GM19463 (cell line): ENCODE results near the gene CYP2W1.
A peak's percentile ranks its signal among the peaks of the same experiment; 100 is the strongest.

Source experiments
- ATAC-seq: cut with Tn5 transposase; IDR thresholded peaks from one replicate; pipeline ENCODE4 v1.9.1; 2021; ENCODE audit warnings: mild to moderate bottlenecking, moderate library complexity; ENCODE audit not compliant: unreplicated experiment

The CYP2W1 gene

GRCh38 chr7:981793-982510 is 1.0 kb upstream of the CYP2W1 start:
- ATAC-seq: no peak

GRCh38 chr7:982511-983003 is 424 bp upstream of the CYP2W1 start:
- ATAC-seq: no peak

GRCh38 chr7:983616-984071 is 663 bp downstream of the CYP2W1 start:
- no peak for ATAC-seq

DNA sequence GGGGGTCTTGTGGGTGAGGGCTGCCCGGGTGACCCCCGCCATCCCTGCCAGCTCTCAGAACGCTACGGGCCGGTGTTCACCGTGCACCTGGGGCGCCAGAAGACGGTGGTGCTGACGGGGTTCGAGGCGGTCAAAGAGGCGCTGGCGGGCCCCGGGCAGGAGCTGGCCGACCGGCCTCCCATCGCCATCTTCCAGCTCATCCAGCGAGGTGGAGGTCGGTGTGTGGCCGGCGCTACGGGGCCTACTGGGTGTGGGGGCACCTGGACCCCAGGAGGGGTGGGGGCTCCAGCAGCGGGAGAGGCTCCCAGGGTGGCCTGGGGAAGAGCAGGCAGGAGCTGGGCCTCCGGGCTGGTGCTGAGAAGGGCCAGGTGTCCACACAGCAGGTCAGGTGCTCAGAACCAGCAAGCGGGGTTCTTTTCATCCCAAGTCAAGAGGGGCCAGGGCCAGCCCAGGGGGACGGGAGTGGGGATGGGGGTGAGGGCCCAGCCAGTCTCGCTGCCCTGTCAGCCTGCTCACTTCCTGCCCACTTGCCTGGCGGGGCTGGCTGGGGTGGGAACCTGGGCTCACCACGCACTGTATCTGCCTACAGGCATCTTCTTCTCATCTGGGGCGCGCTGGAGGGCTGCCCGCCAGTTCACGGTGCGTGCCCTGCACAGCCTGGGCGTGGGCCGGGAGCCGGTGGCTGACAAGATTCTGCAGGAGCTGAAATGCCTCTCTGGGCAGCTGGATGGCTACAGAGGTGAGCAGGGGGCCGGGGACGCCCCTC is 1.6 kb downstream of the CYP2W1 start:
- no peak for ATAC-seq

DNA sequence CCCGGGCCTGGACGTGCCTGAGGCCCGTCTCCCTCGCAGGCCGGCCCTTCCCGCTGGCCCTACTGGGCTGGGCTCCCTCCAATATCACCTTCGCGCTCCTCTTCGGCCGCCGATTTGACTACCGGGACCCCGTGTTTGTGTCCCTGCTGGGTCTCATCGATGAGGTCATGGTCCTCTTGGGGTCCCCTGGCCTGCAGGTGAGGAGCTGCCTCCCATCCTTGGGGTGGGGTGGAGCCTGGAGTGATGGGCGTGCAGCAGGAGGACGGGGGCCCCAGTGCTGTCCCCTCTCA is 2.1 kb downstream of the CYP2W1 start:
- ATAC-seq: no peak

DNA sequence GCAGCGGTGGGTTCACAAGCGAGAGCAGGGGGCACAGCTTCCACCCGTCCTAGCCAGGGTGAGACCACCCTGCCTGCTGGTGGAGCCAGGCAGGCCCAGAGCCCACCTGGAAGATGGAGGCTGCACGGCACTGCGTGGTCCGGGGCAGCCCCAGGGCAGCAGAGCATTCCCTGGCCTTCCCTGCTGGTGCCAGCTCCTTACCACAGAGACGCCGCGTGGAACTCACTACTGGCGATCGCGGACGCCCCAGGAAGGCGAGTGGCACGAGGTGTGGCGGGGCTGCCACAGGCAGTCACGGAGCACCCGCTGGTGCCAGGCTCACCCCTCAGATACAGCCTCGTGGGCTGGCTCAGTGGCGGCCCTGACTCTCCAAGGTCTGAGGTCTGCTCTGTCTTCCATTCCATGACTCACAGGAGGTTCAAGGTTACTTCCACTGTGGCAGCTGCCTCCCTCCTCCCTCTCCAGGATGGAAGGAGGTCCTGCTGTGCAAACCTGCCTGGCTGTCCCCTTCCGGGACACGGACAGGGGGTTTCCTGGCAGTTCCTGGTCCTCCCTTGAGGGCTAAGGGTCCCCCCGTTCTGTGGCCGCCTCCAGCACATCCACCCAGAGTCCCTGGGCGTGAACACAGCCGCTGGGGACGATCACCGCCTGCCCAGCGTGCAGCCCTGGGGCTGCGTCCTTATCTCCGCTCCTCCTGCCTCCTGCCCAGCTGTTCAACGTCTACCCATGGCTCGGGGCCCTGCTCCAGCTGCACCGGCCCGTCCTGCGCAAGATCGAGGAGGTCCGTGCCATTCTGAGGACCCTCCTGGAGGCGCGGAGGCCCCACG is 3.1 kb downstream of the CYP2W1 start:
- no peak for ATAC-seq

DNA sequence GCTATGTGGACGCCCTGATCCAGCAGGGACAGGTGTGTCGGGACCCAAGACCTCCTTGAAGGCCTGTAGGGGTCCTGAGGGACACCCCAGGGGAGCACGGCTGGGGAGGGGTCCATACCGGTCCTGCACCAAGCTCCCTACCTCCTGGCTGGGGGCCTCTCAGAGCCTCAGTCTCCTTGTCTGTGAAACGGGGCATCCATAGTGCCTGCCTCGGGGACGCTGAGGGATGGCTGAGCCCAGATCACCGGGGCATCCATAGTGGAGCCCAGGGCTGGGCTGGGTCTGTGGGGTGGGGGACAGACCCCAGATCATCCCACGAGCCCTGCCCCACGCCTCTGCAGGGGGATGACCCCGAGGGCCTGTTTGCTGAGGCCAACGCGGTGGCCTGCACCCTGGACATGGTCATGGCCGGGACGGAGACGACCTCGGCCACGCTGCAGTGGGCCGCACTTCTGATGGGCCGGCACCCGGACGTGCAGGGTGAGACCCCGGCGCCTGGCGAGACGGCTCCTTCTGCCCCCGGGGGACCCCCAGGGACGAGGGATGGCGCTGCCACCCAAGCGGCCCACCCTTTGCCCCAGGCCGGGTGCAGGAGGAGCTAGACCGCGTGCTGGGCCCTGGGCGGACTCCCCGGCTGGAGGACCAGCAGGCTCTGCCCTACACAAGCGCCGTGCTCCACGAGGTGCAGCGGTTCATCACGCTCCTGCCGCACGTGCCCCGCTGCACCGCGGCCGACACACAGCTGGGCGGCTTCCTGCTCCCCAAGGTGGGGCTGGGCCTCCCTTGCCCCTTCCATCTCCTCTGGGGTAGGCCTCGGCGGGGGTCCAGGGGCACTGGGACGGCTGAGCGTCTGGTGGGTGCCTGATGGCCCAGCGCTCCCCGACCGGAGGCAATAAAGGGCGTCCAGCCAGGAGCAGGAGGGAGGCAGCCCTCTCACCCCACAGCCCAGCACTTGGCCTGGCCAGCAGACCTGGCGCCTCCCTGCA is 4.1 kb downstream of the CYP2W1 start:
- ATAC-seq: no peak

DNA sequence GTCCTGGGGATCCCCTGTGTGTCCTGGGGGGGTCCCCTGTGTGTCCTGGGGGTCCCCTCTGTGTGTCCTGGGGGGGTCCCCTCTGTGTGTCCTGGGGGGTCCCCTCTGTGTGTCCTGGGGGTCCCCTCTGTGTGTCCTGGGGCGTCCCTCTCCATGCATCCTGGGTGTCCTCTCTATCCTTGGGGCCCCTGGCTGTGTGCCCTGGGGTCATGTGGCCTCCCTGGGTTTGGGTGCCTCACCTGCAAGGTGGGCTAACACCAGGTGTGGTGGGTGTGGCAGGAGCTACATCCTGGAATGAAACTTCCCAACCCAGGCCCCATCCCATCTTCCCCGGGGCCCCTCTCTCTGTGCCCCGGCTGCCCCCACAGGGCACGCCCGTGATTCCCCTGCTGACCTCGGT is 4.9 kb downstream of the CYP2W1 start:
- ATAC-seq: no peak

GRCh38 chr7:988426-988911 is 5.5 kb downstream of the CYP2W1 start:
- no peak for ATAC-seq

GRCh38 chr7:988963-989529 is 6.1 kb downstream of the CYP2W1 start:
- ATAC-seq: no peak

DNA sequence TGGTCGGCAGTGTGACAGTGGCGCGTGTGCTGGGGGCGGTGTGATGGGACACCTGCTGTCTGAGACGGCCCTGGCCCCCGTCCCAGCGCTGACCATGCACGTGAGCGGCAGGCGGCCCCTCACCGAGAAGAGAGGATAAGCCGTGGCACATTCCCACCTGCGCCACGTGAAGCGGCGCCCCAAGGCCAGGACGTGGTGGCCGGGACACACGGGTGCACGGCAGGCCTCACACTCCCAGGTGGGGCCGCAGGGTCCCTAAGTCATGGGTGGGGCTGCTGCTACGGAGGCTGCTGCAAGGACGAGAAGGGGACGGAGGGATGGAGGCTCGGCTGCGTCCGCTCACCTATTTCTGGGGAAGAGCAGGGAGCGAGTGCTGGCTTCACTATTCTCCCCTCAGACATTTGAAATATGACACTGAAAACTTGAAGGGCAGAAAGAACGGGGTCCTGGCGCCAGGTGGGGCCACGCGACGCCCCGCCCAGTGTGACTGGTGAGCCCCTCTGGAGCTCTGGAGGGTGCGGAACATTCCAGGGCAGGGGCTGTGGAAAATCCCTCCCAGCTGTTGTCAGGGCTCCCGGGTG is 7.5 kb downstream of the CYP2W1 start:
- ATAC-seq: no peak

GRCh38 chr7:990933-991728 is 8.2 kb downstream of the CYP2W1 start:
- no peak for ATAC-seq

DNA sequence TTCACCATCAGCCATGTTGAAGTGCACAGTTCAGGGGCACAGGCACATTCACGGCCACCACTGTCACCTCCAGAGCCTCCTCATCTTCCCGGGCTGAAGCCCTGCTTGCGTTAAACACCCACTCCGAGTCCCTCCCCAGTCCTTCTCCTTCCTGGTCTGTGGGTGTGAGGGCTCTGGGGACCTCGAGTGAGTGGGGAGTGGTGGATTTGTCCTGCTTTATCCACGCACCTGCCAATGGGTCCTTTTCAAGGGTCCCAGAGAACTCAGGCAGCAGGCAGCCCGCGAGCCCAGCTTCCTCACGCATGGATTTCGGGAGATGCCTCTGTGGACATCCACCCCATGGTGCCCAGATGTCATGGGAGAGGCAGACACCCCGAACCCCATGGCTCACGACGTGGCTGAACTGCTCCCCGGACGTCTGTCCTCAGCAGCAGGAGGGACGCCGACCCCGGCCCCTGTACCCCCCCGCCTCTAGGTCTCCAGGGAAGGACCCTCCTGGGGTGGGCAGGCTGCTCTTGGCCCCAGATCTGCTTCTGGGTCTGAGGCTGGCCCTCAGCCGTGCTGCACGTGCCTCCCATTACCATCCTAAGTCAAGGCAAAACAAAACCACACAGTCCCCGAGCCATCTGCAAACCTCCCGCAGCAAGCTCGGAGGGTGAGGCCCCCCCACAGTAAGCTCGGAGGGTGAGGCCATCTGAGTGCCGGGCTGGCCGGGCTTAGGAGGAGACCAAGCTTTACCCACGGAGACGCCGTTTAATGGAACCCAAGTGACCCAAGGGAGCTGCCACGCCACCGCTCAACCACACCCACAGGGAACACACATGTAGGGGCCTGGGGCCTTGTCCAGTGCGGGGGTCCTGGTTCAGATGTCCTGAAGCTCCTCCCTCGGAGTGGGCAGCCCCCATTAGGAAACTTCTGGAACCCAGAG is 9.0 kb downstream of the CYP2W1 start:
- no peak for ATAC-seq

- peak; percentile 88 for ATAC-seq
Measured at GRCh38 chr7:992709-993607, 10.0 kb downstream of the CYP2W1 start.

DNA sequence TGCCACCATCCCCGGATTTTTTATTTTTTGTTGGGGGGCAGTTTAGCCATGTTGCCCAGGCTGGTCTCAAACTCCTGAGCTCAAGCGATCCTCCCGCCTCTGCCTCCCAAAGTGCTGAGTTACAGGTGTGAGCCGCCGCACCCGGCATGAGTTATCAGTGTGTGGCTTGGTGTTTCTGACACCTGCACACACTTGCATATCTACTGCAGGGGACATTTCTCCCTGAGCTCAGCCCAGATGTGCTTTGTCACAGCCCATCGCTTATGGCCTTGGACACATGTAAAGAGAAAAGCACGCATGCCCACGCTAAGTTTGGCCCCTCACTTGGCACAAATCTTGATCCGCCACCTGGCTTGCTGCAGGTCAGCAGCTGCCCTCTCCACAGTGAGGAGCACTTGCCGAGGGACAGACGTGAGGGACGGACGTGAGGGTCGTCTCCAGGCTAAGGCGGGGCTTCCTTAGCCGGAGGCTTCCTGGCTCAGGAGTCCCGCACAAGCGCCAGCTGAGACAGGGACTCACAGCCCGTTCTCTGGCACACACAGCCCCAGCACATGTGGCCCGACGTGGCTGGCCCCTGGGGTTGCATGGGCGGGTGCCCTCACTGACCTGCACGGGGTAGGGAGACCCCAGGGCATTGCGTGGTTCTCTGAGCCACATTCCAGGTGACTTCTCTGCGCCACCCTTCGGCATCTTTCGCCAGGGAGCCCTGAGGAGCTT is 11.8 kb downstream of the CYP2W1 start:
- ATAC-seq: no peak

DNA sequence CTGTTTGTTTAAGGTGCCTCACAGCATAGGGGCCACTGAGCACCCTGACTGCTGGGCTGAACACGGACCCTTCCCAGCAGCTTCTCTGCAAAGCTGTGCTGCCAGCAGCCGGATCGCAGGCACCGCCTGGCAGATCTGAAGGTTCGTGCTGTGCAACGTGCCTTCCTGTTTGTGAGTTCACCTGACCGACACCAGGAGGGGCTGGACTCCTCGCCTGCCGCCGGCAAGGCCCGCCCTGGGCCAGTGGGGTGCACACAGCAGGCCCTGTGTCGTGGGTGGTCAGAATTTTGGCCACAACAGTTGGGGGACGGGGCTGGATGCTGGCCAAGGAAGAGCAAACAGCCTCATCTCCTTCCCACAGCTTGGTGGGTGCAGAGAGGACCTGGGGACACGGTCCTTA is 12.6 kb downstream of the CYP2W1 start:
- no peak for ATAC-seq
